Panc1 (cell line): ENCODE measurements around the gene TCF15. TPM values are rescaled to one million over a fixed set of nuclear protein-coding genes. Genes with fewer than 3 reads are reported as not detected.

Source experiments
- ATAC-seq: fragments of 200-7000 bp; cut with Tn5 transposase; 2 replicates; pipeline ENCODE4 v1.9.1; 2020; ENCODE audit warnings: mild to moderate bottlenecking, moderate library complexity
- BruUV-seq: library from RNA; stranded (reverse); fragments of 400-500 nt; replicated peaks from 2 replicates; lab custom pipeline; 2021; lab: Mats Ljungman, UMichigan
- CTCF ChIA-PET: fragments of 300-600 bp; sonication (Branson Sonifier 250); formaldehyde crosslinking; loops from one replicate; lab custom pipeline; 2022; ENCODE audit warnings: antibody characterized with exemption; lab: Charles Lee
- POLR2A ChIA-PET: fragments of 300-600 bp; sonication (Branson Sonifier 250); formaldehyde crosslinking; loops from one replicate; lab custom pipeline; 2022; ENCODE audit warnings: antibody characterized with exemption; lab: Charles Lee
- DNase-seq: peaks from one replicate; pipeline ENCODE4 v3.0.0-alpha.2; 2010; ENCODE audit warnings: low read depth, low spot score
- H3K27ac ChIP-seq: 2 replicates; pipeline ENCODE4 v1.5.1; 2011; ENCODE audit warnings: mild to moderate bottlenecking, low read length, inconsistent platforms
- H3K27me3 ChIP-seq: fragments of 200-500 bp; sonication (Bioruptor generic); 2 replicates; pipeline ENCODE4 v1.6.0; 2014; ENCODE audit warnings: low read length, inconsistent platforms; ENCODE audit not compliant: control insufficient read depth, insufficient read depth
- H3K36me3 ChIP-seq: fragments of 200-500 bp; sonication (Bioruptor generic); 2 replicates; pipeline ENCODE4 v1.5.1; 2014; ENCODE audit warnings: inconsistent platforms, mild to moderate bottlenecking, low read length, moderate library complexity; ENCODE audit not compliant: control insufficient read depth, insufficient read depth
- H3K4me1 ChIP-seq: 2 replicates; pipeline ENCODE4 v1.5.1; 2011; ENCODE audit warnings: inconsistent platforms, mild to moderate bottlenecking, low read length, moderate library complexity; ENCODE audit not compliant: control insufficient read depth, insufficient read depth
- H3K4me3 ChIP-seq, 2 experiments: 2 replicates each; pipeline ENCODE4 v1.5.1; 2011 to 2012; ENCODE audit warnings: low read depth in 2 of 2, low read length in 2 of 2, mild to moderate bottlenecking in 2 of 2, inconsistent platforms in 1 of 2, moderate library complexity in 1 of 2
- H3K9me3 ChIP-seq: fragments of 200-500 bp; sonication (Bioruptor generic); 2 replicates; pipeline ENCODE4 v1.5.1; 2014; ENCODE audit warnings: low read depth, mild to moderate bottlenecking, inconsistent platforms, low read length, moderate library complexity; ENCODE audit not compliant: control insufficient read depth, insufficient read depth
- CTCF ChIP-seq: fragments of 450-650 bp; IDR thresholded peaks from 2 replicates; pipeline ENCODE4 v1.5.1; 2017; ENCODE audit warnings: mild to moderate bottlenecking
- POLR2AphosphoS5 ChIP-seq: IDR thresholded peaks from 2 replicates; pipeline ENCODE4 v1.6.1; 2012; ENCODE audit warnings: mild to moderate bottlenecking, low read depth, low read length, moderate library complexity
- REST ChIP-seq, 2 experiments: IDR thresholded peaks; 2 replicates each; pipeline ENCODE4 v1.6.1; 2011 to 2012; ENCODE audit warnings: low read depth in 2 of 2, control low read depth in 1 of 2, low read length in 1 of 2, mild to moderate bottlenecking in 1 of 2, moderate library complexity in 1 of 2; ENCODE audit not compliant: insufficient read depth in 1 of 2
- SIN3A ChIP-seq: IDR thresholded peaks from 2 replicates; pipeline ENCODE4 v1.6.1; 2012; ENCODE audit warnings: low read depth, mild to moderate bottlenecking, low read length, moderate library complexity, borderline replicate concordance; ENCODE audit not compliant: insufficient read depth
- TCF7L2 ChIP-seq: IDR thresholded peaks from 2 replicates; pipeline ENCODE4 v1.6.1; 2011; ENCODE audit warnings: mild to moderate bottlenecking, low read depth, low read length, inconsistent platforms
- in situ Hi-C: cut with HindIII; loops from 2 replicates; pipeline ENCODE4 v1.10.0; 2016; ENCODE audit warnings: low sequenced_read_pairs, low pct_unique_long_range_greater_than_20kb
- intact Hi-C: fragments of 100-400 bp; cut with micrococcal nuclease; formaldehyde crosslinking; loops from one replicate; pipeline ENCODE4 v1.10.0; 2022; ENCODE audit not compliant: unreplicated experiment
- total RNA-seq: library from RNA; stranded (reverse); gene quantifications from one replicate; pipeline ENCODE4 v1.2.1, GENCODE V29; 2021; ENCODE audit not compliant: unreplicated experiment

The TCF15 gene
- total RNA-seq, 1 experiment from 2014 or later, result not detected

GRCh38 chr20:591941-592340 is 18.2 kb downstream of the TCF15 start:
- no peak for TF ChIP-seq POLR2AphosphoS5
- no peak for TF ChIP-seq SIN3A
- TF ChIP-seq TCF7L2, result no peak
- TF ChIP-seq REST (IDR thresholded peaks at IDR 0.05; ENCODE audit: insufficient read depth in 1 of 2, low read depth in 2 of 2, low read length in 1 of 2), result no peak
- no peak for TF ChIP-seq CTCF
- ChIA-PET POLR2A (no interaction called here), CTCF (no interaction called here)
- in situ Hi-C loops, result no loop called here
- Histone ChIP-seq H3K4me3 (no peak overlapping the region), H3K27me3 (no peaks in the 10 kb centered on the region), H3K9me3 (no peaks in the 10 kb centered on the region), H3K27ac (no peak overlapping the region), H3K36me3 (no peaks in the 10 kb centered on the region), H3K4me1 (no peaks in the 10 kb centered on the region)
- ATAC-seq (no peak), DNase-seq (no peak)
- no TSS peak for BruUV-seq
- intact Hi-C loops, result no loop called here

- Histone ChIP-seq H3K4me3 (no peak overlapping the region), H3K27ac (no peak overlapping the region), H3K9me3 (no peaks in the 10 kb centered on the region), H3K36me3 (no peaks in the 10 kb centered on the region), H3K27me3 (no peaks in the 10 kb centered on the region), H3K4me1 (no peaks in the 10 kb centered on the region)
- intact Hi-C loops, result no loop called here
- ChIA-PET POLR2A (no interaction called here), CTCF (no interaction called here)
- BruUV-seq, result no TSS peak
- TF ChIP-seq TCF7L2 (no peak), POLR2AphosphoS5 (no peak), REST (IDR thresholded peaks at IDR 0.05; ENCODE audit: insufficient read depth in 1 of 2, low read depth in 2 of 2, low read length in 1 of 2) (no peak), CTCF (no peak), SIN3A (no peak)
- in situ Hi-C loops, result no loop called here
- DNase-seq, result no peak
- ATAC-seq, result peak; percentile 52
Measured at GRCh38 chr20:588932-589672, 21.0 kb downstream of the TCF15 start.
